ENCODE results near the gene PGS1. TPM values are rescaled to one million over a fixed set of nuclear protein-coding genes. Genes with fewer than 3 reads are reported as not detected.

The PGS1 gene
- total RNA-seq, 4 donors from 2014 or later: 23.9 to 51.7 (median 34.2) TPM

- no peak for TF ChIP-seq POLR2AphosphoS5 (IDR thresholded peaks at IDR 0.05)
- TF ChIP-seq EP300 (IDR thresholded peaks at IDR 0.05): no peak
- no peak for TF ChIP-seq POLR2A (IDR thresholded peaks at IDR 0.05)
- TF ChIP-seq CTCF (IDR thresholded peaks at IDR 0.05): no peak
- Histone ChIP-seq H3K4me1 (peaks cover 46% of the 10 kb centered on the region), H3K9me3 (no peaks in the 10 kb centered on the region), H3K27me3 (no peaks in the 10 kb centered on the region), H3K4me3 (no peak overlapping the region), H3K27ac (no peak overlapping the region), H3K36me3 (peaks cover 8% of the 10 kb centered on the region)
- no peak for DNase-seq (ENCODE audit: low spot score in 2 of 2)
- WGBS: 87% methylated on average over 7 of the region's 7 CpGs
These were observed 15.8 kb upstream of the PGS1 start for GRCh38 chr17:78362671-78363070.

- H3K4me3 ChIP-seq: no peak overlapping the region
- no peaks in the 10 kb centered on the region for H3K27me3 ChIP-seq
- H3K27ac ChIP-seq: no peak overlapping the region
- TF ChIP-seq POLR2AphosphoS5 (IDR thresholded peaks at IDR 0.05): no peak
- no peak for TF ChIP-seq EP300 (IDR thresholded peaks at IDR 0.05)
- TF ChIP-seq CTCF (IDR thresholded peaks at IDR 0.05): no peak
- TF ChIP-seq POLR2A (IDR thresholded peaks at IDR 0.05): no peak
- no peaks in the 10 kb centered on the region for H3K36me3 ChIP-seq
- WGBS: 78% methylated on average over 22 of the region's 26 CpGs
- DNase-seq (ENCODE audit: low spot score in 2 of 2): no peak
- H3K4me1 ChIP-seq: peaks cover 26% of the 10 kb centered on the region
- no peaks in the 10 kb centered on the region for H3K9me3 ChIP-seq
These were observed 13.8 kb upstream of the PGS1 start for GRCh38 chr17:78364436-78365281.

- TF ChIP-seq POLR2AphosphoS5 (IDR thresholded peaks at IDR 0.05): peak in 1 of 3 donors; percentile 26
- no peak for TF ChIP-seq POLR2A (IDR thresholded peaks at IDR 0.05)
- WGBS: 62% methylated on average over 8 of the region's 16 CpGs
- peak overlapping the region; percentile 59 for H3K27ac ChIP-seq
- H3K4me3 ChIP-seq: no peak overlapping the region
- H3K4me1 ChIP-seq: peaks cover 21% of the 10 kb centered on the region
- H3K9me3 ChIP-seq: no peaks in the 10 kb centered on the region
- DNase-seq (ENCODE audit: low spot score in 2 of 2): peak in 1 of 2 donors; percentile 68
- no peaks in the 10 kb centered on the region for H3K27me3 ChIP-seq
- H3K36me3 ChIP-seq: no peaks in the 10 kb centered on the region
These were observed 12.8 kb upstream of the PGS1 start for GRCh38 chr17:78365561-78366108.

- Histone ChIP-seq H3K36me3 (no peaks in the 10 kb centered on the region), H3K4me1 (peaks cover 16% of the 10 kb centered on the region), H3K4me3 (no peak overlapping the region), H3K9me3 (no peaks in the 10 kb centered on the region), H3K27me3 (no peaks in the 10 kb centered on the region), H3K27ac (peak overlapping the region; percentile 59)
- WGBS: 50% methylated on average over 10 of the region's 18 CpGs
- TF ChIP-seq POLR2AphosphoS5 (IDR thresholded peaks at IDR 0.05) (no peak), POLR2A (IDR thresholded peaks at IDR 0.05) (no peak), EP300 (IDR thresholded peaks at IDR 0.05) (no peak), CTCF (IDR thresholded peaks at IDR 0.05) (no peak)
- no peak for DNase-seq (ENCODE audit: low spot score in 2 of 2)
These were observed 12.2 kb upstream of the PGS1 start for GRCh38 chr17:78366109-78366848.

- Histone ChIP-seq H3K4me1 (peaks cover 16% of the 10 kb centered on the region), H3K36me3 (no peaks in the 10 kb centered on the region), H3K9me3 (no peaks in the 10 kb centered on the region), H3K4me3 (no peak overlapping the region), H3K27ac (no peak overlapping the region), H3K27me3 (no peaks in the 10 kb centered on the region)
- 82% methylated on average over 5 of the region's 5 CpGs for WGBS
- no peak for TF ChIP-seq POLR2A (IDR thresholded peaks at IDR 0.05)
- TF ChIP-seq CTCF (IDR thresholded peaks at IDR 0.05): no peak
- DNase-seq (ENCODE audit: low spot score in 2 of 2): no peak
These were observed 11.3 kb upstream of the PGS1 start for GRCh38 chr17:78367193-78367592.
